ENCODE measurements around the gene MCTP2.

Gene MCTP2

DNA sequence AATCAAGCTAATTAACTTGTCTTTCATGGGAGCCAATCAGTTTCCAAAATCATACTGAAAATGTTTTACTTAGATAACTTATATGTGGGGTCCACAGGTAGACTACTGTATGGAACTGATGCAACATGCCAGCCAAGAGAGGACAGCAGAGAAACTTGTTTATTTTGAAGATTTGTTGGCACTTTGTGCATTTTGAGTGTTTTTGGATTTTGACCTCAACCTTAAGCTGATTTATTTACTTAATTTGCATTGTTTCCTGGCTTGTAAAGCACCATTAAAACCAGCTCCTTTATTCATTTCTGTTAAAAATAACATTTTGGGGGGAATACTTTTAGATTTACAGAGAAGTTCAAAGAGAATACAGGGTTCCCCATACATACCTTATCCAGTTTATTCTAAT lies 166.6 kb downstream of the MCTP2 start:
- DNase-seq (ENCODE audit: low spot score), result no peak

DNA sequence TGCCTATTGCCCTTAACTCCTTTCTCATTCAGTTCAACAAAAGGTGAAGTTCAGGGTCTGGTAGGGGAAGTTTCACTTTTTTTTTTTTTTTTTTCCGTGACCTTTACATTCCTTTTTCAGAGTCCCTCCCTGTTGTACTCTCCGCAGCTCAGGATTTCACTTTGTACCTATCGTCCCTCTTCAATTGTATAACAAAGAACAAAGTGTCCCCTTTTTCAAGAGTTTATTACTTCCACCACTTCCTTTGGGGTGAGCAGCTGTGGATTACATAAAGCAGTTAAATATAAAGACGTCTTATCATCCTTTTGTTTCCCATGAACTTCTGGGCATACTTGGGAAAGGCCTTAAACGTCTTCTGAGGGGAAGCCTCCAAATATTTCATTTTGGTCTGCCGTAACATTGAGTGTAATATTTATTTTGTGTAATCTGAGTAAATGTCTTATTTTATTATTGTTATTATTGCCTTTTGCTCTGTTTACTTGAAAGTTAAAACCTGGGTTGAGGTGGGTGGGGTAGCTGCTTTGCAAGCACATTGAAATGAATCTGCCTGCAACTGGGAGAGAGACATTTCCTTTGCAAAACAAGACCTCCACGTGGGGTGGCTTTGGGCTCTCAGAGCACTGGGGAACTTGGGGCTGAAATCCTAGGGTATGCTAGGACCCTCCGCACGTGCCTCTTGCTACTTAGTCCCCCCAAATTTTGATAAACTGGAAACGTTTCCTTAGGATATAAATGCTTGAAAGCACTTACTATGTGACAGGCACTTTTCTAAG lies 169.4 kb downstream of the MCTP2 start:
- no peak for DNase-seq (ENCODE audit: low spot score)

DNA sequence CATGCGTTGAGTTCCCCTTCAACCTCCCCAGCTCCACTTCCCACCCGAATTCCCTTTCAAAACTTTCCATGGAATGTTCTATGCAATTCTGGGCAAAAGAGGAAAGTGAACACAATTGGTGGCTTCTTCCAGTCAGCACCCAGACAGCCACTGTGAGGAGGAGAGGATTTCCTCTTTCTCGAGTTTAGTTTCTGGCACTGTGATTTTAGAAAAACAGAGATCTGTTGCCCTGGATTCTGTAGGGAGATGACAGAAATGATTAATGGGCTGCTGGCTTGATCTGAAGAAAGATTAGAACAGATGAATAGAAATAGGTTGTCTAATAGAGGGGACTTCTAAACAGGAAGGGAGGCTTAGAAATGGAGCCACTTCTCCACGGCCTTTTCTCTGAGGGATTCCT lies 172.0 kb downstream of the MCTP2 start:
- DNase-seq (ENCODE audit: low spot score), result no peak

DNA sequence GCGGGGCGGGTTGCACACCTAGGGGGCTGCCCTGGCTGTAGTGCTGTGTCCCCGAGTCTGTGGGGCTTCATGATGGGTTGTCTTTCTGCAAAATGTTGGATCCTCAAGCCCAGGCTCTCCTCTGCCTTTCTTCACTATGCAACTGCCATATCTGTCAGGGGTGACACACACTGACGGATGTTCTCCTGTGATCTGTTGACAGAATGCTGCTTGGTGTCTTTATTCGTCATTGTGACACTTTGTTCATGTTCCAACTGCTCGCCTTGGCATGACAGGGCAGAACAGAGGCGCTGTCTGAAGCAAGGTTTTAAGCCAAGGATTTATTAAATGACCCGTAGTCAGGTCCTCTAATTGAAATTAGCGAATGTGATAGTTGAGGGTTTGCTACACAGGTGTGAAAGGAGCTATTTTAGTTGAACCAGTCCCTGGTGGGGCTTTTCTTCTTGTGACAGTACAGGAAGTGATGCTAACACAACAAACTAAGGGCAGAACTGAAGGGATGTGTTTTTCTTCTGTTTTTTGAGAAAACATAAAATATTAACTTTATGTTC lies 173.4 kb downstream of the MCTP2 start:
- DNase-seq (ENCODE audit: low spot score), result no peak

DNA sequence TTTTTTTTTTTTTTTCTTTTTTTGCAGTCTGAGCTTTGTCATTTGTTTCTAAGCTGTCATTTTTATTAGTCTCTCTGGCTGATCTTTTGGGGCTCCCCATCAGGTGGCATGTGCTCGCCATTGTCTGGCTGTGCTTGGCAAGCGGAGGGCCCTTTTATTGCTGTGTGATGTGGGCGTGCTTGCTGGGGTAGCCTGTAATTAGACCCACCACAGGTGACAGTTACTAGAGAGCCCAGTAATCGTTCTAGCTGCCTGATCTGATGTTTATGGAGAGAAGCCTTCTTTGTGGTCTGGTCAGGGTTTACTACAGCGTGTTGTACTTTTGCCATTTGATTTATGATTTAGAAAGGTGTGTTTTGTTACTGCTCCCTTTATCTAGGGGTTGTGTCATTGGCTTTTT lies 179.9 kb downstream of the MCTP2 start:
- DNase-seq (ENCODE audit: low spot score), result no peak

DNA sequence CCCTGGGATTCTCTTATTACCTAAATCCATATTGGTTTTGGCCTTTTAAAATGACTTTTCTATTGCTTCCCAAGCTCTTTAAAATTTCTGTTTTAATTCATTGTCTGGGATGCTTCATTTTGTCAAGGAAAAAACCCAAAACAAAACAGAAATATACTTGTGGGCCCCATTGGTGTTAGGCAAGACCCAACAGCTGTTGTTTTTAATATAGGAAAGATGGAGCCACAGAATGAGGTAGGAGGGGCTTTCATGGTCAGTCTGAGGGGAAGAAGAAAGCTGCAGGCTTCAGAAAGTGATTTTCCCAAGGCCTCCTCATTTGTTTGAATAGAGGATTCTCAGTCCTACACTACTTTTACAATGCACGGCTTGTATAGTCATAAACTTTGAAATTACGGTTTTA lies 180.5 kb downstream of the MCTP2 start:
- no peak for DNase-seq (ENCODE audit: low spot score)

DNA sequence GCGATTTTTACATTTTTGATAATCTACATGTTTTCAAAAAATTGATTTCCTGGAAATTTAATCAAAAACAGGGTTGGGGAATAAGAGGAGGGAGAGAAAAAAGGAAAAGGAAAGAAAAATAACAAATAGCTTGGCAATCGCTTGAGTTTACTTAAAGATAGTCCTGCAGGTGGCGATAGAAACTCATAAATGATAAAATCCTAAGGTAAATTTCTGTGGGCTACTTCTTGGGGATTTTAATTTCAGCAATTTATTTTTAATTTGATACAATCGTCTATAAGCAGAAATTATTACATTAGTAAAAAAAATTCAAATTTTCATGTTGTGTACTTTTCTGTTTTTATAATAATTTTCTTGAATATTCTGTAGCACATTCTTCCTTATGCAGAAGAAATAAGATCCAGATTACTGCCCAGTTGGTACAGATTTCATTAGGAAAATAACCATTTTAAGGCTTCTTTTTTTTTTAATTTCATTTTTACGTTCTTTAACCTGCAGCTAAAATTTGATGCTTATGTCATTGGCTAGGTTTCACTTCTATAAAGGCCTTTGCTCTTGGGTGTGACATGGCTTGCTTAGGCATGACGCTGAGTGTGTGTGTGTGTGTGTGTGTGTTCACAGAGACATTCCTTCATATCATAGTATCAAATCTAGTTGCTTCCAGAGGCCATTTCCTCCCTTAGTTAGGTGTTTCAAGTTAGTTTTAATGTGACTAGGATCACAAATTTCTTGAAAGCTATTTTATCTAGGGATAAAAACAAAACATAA lies 181.8 kb downstream of the MCTP2 start:
- DNase-seq (ENCODE audit: low spot score), result no peak

DNA sequence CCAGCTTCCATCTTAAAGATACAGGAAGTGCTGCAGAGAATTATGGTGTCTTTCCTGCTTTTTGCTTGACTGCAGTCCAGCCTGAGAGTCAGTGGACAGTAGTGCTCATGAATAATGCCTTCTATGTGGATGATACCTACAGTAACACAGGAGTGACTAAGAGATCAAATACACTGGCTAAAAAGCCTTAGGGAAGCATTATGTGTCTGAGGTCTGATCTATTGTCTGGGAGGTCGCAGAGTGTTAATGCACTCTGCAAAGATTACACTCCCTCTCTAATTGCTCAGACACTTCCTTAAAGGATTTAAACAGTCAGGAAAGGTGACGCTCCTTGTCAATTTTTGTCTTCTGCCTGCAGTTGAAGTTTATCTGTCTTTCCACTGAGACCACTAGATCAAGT lies 183.6 kb downstream of the MCTP2 start:
- no peak for DNase-seq (ENCODE audit: low spot score)

DNA sequence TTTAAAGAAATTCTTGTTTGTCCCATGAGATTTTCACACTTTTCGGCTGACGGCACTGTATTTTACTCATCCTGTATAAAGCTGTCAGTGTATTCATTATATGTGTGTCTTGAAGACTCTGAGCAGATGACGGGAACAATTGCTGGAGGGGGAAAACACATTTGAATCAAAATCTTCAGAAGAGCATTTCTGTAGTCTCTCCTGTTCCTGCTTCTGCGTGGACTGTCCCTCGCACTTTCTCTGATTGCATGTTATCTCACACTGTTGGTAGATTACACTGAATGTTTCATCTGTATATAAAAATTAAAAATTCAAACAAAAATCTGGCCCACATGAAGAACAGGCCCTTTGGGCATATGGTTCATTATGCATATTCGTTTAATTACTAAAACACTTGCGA lies 184.9 kb downstream of the MCTP2 start:
- DNase-seq (ENCODE audit: low spot score), result no peak

DNA sequence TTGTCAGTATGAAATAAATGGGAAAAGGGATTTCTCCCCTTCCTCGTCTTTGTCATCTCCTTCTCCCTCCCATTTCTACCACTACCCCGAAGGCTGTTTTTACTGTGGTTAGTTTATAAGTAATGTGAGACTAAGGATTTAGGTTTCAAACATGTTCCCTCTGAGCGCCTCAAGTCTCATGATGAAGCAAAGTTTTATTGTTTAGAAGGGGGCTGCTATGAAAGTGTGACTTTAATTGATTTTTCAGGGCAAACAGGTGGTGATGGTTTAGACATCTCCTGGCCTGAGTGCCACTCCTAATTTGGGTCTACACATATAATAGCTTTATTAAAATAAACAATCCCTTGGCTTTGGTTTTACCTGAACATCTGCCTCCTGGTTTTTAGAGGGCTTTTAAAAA lies 185.5 kb downstream of the MCTP2 start:
- DNase-seq (ENCODE audit: low spot score), result no peak

DNA sequence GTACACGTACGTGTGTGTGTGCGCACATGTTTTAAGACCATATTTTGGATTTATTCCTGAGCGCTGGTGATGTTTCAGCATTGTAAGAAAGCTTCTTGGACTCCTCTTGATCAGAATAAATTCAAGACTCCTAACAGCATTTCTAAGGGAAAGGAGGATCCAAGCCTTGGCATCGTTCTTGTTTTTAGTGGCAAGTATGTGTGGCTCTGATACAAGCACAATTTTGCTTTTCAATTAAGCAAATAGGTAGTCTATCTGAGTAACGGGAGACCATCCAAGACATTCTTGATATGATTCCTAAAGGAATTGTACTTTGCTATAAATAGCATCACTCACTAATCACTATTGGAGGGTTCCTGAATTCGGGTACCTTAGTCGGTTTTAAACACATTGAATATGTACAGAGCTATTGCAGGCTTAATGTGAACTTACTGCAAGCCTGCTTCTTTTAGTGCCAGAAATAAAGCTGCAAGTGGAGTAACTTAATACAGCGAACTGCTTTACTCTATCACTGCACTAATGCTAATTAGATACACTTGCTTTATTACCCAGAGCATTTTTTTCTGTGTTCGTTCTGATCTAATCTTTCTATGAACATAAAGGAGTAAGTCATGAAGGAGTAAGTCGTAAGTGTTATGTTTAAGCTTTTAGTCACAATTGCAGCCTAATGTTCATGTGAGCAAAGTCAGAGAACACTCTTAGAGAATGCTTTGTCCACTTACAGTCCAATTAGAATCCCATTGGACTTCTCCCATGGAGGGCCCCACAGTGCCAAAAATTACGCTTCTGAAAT lies 186.3 kb downstream of the MCTP2 start:
- DNase-seq (ENCODE audit: low spot score), result no peak

DNA sequence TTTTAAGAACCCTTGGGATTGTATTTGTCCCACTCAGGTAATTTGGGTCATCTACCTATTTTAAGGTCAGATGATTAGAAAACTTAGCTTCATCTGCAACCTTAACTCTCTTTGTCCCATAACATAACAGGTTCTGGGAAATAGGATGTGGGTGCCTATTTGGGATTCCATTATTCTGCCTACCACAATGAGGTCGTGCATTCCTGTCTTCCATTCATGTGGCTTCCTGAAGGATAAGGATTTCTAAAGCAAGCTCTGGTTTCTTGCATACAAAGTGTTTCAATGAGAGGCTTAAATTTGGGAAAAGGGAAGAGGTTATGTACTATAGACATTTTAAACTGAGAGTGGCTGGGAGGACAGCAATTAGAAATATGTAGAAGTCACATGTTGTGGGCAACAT lies 190.3 kb downstream of the MCTP2 start:
- DNase-seq (ENCODE audit: low spot score), result no peak

DNA sequence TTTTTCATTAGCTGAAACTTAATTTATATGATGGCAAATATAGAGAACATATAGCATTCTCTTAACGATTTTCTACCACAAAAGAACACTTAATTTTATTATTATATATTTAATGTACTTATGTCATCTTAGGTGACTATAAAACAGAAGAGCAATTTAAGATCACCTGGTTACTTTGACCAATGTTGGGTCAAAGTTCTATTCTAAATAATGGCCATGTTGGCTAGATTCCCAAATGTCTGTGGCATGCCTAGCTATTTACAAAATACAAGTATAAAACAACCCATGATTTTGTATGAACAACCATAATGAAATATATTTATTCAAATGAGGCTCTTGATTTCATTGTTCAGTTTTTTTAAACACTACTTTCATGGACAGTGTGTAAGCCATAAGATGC lies 200.9 kb downstream of the MCTP2 start:
- no peak for DNase-seq (ENCODE audit: low spot score)

DNA sequence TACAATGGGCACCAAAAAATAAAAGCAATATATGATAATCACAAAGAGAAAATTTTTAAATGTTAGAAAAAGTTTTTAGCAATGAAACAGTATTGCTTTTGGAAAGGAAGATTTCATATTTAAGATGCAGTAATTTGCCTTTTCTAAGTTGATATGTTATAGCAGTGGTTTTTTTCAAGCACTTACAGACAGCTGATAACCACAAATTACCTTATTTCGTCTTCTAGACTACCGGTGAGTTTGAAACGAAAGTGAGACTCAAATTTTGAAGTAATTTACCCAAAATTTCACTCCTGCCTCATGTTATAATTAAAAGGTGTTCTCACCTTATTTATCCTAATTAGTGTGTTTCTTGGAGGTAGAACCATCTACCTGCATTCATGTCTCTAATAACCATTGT lies 207.8 kb downstream of the MCTP2 start:
- DNase-seq (ENCODE audit: low spot score), result no peak

DNA sequence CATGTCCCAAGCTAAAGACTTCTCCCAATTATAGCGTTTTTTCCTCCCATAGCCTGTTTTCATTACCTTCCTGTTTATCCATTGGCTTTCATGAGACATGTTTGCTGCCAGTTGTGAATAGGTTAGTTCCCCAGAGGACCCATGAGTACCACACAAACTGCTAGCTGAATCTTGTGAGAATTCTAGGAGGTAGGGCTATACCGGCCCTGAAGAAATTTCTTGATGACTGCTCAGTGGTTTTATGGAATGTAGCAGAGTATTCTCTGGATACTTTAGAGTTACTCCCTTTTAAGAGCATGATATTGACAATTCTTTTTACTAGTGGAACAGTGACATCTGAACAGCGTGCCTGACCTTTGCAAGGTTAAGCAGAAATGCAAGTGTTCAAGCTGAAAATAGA lies 210.4 kb downstream of the MCTP2 start:
- DNase-seq (ENCODE audit: low spot score), result no peak

DNA sequence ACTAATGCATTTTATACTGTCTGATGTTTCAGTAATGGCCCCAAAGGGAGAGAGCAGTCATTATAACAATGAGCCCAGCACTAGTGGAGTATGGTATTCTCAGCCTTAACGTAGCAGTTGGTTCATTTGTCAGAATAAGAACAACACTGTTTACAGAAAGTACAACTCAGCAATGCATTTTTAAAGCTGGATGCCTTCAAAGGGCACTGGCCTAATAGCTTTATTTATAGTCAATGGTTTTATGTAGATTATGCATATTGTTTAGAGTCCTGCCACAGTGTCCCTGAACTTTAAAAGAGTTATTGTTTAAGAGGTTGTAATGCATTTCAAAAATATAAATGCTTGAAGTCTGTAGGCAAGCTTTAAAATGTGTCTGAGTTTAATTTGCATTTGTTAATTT lies 211.1 kb downstream of the MCTP2 start:
- no peak for DNase-seq (ENCODE audit: low spot score)

DNA sequence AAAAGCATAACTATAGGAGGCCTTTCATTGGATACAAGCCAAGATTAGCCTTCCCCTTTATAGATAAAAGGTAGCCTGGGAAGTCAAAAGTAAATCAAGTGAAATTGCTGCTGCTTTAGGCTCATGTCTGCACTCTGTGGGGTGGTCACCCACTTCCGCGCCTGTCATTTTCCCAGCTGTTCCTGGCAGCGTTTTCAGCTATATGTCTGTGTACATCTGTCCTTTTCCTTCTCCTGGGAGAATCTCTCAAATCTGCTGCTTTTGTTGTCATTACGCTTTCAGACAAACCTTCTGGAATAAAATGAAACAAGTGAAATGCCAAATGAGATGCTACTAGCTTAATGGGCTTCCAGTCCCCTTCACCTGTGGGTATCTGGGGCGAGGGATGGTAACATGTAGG lies 211.8 kb downstream of the MCTP2 start:
- DNase-seq (ENCODE audit: low spot score), result no peak

DNA sequence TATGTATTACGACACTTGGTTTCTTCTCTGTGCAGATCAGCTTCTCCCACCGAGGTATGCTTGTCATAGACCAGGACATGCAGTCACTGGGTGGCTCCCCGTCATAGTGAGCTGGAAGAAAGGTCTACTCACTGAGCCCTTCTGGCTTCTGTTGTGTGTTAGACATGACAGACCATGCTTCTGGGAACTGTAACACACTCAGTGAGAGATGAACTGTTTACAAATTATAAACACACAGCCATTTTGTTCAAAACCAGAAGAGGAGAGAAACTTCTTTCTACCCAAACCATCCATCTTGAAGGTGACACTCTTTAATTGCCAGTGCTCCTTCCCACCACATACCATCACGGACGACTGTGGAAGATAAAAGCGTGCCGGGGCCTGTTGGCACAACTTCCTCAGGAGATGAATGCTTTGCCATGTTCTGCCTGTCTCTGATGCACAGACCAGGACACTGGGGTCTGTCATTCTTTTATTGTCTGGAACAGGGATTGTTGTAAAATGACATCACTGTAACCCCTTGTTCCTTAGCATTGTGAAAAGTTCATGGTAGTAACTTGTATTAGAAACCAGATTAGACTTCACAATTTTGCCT lies 214.3 kb downstream of the MCTP2 start:
- no peak for DNase-seq (ENCODE audit: low spot score)

DNA sequence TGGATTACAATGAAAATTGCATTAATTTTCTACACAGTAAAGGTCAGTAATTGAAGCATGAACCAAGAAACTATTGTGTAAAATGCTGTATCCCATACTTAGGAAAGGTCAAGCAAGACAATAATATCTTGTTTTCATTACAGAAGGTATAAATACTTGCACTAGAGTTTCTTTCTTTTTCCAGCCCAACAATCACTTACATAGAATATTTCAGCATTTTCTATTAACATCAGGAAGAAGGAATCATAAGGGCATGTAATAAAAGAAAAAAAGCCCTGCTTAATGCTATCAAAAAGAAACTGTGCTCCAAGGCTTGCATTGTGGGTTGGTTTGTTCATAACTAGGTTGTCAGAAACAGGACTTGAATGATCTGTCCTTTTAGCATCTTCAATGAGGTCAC lies 215.1 kb downstream of the MCTP2 start:
- DNase-seq (ENCODE audit: low spot score), result no peak

DNA sequence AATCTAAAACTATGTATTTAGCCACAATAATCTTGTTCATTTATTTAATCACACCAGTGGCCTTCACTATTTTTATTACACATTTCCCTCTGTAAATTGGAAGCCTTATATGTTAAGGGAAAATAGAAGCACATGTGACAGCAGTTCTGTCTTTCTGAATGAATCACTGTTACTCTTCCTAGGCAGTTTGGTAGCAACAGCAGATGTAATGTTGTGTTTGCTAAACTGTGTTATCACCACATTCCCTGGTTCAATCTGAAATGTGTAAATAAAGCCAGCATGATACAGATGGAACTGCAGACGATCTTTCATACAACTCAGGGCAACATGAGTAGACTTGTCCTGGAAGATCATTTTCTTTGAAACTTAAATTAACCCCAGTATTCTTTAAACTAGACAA lies 220.1 kb downstream of the MCTP2 start:
- no peak for DNase-seq (ENCODE audit: low spot score)

DNA sequence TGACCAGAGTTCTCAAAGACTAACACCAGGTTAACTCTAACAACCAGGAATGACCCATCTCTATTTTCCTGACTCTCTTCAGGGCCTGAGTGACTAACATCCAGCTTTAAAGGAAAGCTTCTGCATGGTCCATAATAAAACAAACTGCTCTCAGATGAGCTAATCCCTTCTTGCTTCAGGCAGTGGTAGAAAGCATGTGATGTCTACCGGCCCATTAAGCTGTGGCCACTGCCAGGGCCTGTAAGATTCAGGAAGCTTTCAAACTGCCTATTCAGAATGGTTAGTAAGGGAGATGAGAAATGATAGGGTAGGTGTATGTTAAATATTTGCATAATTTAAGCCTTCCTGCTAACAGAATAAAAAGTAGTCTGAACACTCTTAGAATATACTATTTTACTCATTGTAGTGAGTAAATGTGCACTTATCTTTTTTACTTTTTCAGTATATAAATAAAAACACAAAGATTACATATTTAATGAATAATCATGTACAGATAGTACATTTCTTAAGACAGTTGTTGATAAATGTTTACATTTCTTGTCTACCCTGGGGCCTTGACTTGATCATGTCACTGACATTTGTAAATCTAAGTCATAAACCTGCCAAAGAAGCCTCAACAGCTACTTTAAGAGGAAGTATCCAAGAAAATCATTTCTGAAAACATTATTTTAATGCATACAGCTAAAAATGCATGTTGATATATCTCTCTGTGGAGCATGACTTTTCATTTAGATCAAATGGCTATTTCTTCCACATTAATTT lies 222.0 kb downstream of the MCTP2 start:
- DNase-seq (ENCODE audit: low spot score), result no peak

DNA sequence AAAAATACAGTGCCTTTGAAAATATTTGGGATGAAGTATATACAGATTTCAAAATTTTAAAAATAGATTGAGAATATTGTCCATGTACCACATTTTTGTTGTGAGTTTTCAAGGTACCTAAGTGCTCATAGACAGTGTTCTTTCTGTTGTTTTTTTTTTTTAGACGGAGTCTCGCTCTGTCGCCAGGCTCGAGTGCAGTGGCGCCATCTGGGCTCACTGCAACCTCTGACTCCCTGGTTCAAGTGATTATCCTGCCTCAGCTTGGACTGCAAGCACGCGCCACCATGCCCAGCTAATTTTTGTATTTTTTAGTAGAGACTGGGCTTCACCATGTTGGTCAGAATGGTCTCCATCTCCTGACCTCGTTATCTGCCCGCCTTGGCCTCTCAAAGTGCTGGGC lies 223.9 kb downstream of the MCTP2 start:
- DNase-seq (ENCODE audit: low spot score), result no peak
